HG03159 (cell line): ENCODE results near the gene LCE5A.
"Not testable (repeated sequence)": the region's sequence is repeated elsewhere in the genome, so short reads cannot be mapped to it uniquely, and the experiment has no call there.

Experiments
- ATAC-seq: cut with Tn5 transposase; IDR thresholded peaks from one replicate; pipeline ENCODE4 v1.9.1; 2021; ENCODE audit warnings: mild to moderate bottlenecking, moderate library complexity; ENCODE audit not compliant: unreplicated experiment

Gene LCE5A

GRCh38 chr1:152510503-152510902 is at the start of gene LCE5A:
LCE5A (plus strand) TSS chr1:152510803; CDS start chr1:152511535, 732 bp downstream.
- ATAC-seq, result no peak

- no peak for ATAC-seq
These were observed 49.1 kb upstream of the LCE5A start for GRCh38 chr1:152461544-152461943.

- ATAC-seq, result no peak
These were observed 48.0 kb upstream of the LCE5A start for GRCh38 chr1:152462636-152463035.

- ATAC-seq, result no peak
These were observed 44.4 kb upstream of the LCE5A start for GRCh38 chr1:152466217-152466616.

GRCh38 chr1:152473887-152474537 is 36.6 kb upstream of the LCE5A start:
- ATAC-seq, result no peak

- no peak for ATAC-seq
These were observed 30.6 kb upstream of the LCE5A start for GRCh38 chr1:152479792-152480595.

- no peak for ATAC-seq
These were observed 28.5 kb upstream of the LCE5A start for GRCh38 chr1:152481869-152482664.

- ATAC-seq, result no peak
These were observed 24.1 kb upstream of the LCE5A start for GRCh38 chr1:152486400-152487006.

- ATAC-seq, result no peak
These were observed 22.7 kb upstream of the LCE5A start for GRCh38 chr1:152487871-152488270.

- ATAC-seq, result not testable (repeated sequence)
These were observed 19.1 kb upstream of the LCE5A start for GRCh38 chr1:152491537-152491936.

GRCh38 chr1:152495066-152495675 is 15.4 kb upstream of the LCE5A start:
- no peak for ATAC-seq

- ATAC-seq, result no peak
These were observed 13.3 kb upstream of the LCE5A start for GRCh38 chr1:152497273-152497672.

- ATAC-seq, result no peak
These were observed 8.9 kb upstream of the LCE5A start for GRCh38 chr1:152501704-152502103.

GRCh38 chr1:152502496-152503180 is 8.0 kb upstream of the LCE5A start:
- no peak for ATAC-seq

- ATAC-seq, result no peak
These were observed 5.5 kb upstream of the LCE5A start for GRCh38 chr1:152505083-152505482.

- ATAC-seq, result no peak
These were observed 3.6 kb upstream of the LCE5A start for GRCh38 chr1:152506899-152507498.

- ATAC-seq, result no peak
These were observed 993 bp downstream of the LCE5A start for GRCh38 chr1:152511596-152511995.

- no peak for ATAC-seq
These were observed 2.5 kb downstream of the LCE5A start for GRCh38 chr1:152513081-152513480.

- ATAC-seq, result no peak
These were observed 4.3 kb downstream of the LCE5A start for GRCh38 chr1:152514715-152515433.
